ENCODE results near the gene STMND1. TPM values are rescaled to one million over a fixed set of nuclear protein-coding genes. Genes with fewer than 3 reads are reported as not detected.

STMND1 gene
- polyA plus RNA-seq, 1 experiment = not detected

DNA sequence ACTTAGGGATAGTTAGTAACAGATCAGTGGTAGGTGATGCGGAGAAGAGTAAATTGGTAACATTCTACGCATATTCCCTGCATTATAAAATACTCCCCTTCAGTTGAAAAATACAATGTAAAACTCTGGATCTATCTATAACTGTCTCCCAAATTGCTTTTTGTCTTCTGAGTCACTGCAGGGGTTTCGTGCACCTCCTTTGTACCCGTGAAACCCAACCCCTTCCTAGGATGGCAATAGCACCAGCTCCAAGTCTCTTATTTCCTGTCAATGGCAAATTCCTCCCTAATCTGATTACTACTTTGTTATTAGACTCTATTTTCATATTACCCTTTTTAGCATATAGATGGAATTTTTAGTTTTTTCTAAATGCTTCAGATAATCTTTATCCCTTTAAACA is 20.6 kb upstream of the STMND1 start:
- no peak overlapping the region for H3K27ac ChIP-seq (ENCODE audit: low read depth, low read length)
- ChIA-PET POLR2A (no interaction called here), CTCF (interaction anchor here (0.6 kb wide), 1 partner anchor 26 kb away, joined by 4 read pairs; no protein-coding TSS in a partner anchor)
- no peak overlapping the region for H3K4me3 ChIP-seq (ENCODE audit: low read depth, low read length)
- H3K9me3 ChIP-seq (ENCODE audit: control insufficient read depth, insufficient read depth, low read length) = peaks cover 1% of the 10 kb centered on the region; the same call in 1 of the 2 replicates
- no peak for DNase-seq (ENCODE audit: low read depth, low spot score)
- H3K27me3 ChIP-seq (ENCODE audit: control insufficient read depth, insufficient read depth, low read length) = no peaks in the 10 kb centered on the region
- TF ChIP-seq, protein P1, sequence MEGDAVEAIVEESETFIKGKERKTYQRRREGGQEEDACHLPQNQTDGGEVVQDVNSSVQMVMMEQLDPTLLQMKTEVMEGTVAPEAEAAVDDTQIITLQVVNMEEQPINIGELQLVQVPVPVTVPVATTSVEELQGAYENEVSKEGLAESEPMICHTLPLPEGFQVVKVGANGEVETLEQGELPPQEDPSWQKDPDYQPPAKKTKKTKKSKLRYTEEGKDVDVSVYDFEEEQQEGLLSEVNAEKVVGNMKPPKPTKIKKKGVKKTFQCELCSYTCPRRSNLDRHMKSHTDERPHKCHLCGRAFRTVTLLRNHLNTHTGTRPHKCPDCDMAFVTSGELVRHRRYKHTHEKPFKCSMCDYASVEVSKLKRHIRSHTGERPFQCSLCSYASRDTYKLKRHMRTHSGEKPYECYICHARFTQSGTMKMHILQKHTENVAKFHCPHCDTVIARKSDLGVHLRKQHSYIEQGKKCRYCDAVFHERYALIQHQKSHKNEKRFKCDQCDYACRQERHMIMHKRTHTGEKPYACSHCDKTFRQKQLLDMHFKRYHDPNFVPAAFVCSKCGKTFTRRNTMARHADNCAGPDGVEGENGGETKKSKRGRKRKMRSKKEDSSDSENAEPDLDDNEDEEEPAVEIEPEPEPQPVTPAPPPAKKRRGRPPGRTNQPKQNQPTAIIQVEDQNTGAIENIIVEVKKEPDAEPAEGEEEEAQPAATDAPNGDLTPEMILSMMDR (IDR thresholded peaks at IDR 0.05; ENCODE audit: low read depth, low read length) = no peak

DNA sequence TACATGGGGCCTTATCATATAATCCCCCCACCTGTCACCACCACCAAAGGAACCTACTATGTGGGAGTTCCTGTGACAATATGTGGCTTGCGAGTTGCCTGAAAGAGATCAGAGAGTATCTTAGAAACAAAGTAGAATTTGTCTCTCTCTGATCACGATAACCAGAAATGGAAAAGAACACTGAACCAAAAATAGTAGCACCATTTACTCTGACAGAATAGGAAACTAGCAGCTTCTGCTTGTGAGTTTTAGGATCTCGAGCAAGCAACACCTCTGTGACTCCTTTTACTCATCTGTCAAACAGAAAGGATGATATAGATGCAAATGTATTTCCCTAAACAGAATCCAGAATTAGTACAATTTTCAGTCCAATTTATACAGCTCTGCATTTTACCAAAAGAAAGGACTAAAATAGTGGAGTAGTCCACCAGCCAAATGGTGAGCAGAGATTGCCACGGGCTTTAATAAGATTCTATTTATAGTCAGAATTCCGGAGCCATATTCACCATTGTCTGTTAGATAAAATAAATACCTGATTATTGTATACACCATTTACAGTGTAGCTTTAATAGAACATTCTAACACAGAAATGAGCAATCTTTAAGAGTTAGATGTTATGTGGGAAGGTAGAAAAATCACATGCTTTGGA is 19.9 kb upstream of the STMND1 start:
- Histone ChIP-seq H3K27me3 (ENCODE audit: control insufficient read depth, insufficient read depth, low read length) (no peaks in the 10 kb centered on the region), H3K27ac (ENCODE audit: low read depth, low read length) (no peak overlapping the region), H3K4me3 (ENCODE audit: low read depth, low read length) (no peak overlapping the region), H3K9me3 (ENCODE audit: control insufficient read depth, insufficient read depth, low read length) (no peaks in the 10 kb centered on the region)
- TF ChIP-seq, protein P1 (IDR thresholded peaks at IDR 0.05; ENCODE audit: low read depth, low read length) = no peak
- ChIA-PET POLR2A (no interaction called here), CTCF (interaction anchor here (0.6 to 1.1 kb wide), 2 partner anchors 27 to 796 kb away, joined by 3 to 4 read pairs; no protein-coding TSS in a partner anchor)
- no peak for DNase-seq (ENCODE audit: low read depth, low spot score)

DNA sequence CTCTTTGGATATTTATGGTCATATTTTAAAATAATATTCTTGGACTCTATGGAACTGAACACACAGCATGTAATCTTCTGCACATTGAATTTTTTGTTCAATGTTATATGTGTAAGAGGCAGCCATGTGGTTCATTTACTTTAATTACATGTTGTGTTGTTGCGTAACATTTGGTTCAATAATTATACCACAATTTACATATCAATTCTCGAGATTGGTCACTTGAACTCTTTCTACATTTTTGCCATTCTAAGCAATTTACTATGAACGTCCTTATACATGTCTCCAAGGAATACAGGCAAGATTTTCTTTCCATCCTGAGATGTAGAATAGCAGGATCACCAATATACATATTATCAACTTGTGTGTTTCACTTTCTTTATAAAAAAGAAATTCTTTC is 18.5 kb upstream of the STMND1 start:
- Histone ChIP-seq H3K27me3 (ENCODE audit: control insufficient read depth, insufficient read depth, low read length) (no peaks in the 10 kb centered on the region), H3K4me3 (ENCODE audit: low read depth, low read length) (no peak overlapping the region), H3K27ac (ENCODE audit: low read depth, low read length) (no peak overlapping the region), H3K9me3 (ENCODE audit: control insufficient read depth, insufficient read depth, low read length) (no peaks in the 10 kb centered on the region)
- CTCF ChIA-PET = interaction anchor here (1.0 to 1.1 kb wide), 3 partner anchors 16 to 797 kb away, joined by 3 read pairs; no protein-coding TSS in a partner anchor
- TF ChIP-seq, protein P1 (IDR thresholded peaks at IDR 0.05; ENCODE audit: low read depth, low read length) = no peak
- POLR2A ChIA-PET = no interaction called here
- no peak for DNase-seq (ENCODE audit: low read depth, low spot score)

DNA sequence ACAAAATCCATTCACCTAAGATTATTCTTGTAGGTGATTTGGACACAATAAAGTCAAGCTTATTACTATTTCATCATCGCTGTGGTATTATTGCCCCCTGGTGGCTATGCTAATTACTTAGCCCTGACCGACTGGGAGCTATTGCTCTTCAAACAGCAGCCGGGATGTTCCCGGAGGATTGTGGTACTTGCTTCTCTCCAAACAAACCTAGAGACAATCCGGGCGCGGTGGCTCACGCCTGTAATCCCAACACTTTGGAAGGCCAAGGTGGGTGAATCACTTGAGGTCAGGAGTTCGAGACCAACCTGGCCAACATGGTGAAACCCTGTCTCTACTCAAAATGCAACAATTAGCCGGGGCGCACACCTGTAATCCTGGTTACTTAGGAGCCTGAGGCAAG is 15.4 kb upstream of the STMND1 start:
- CTCF ChIA-PET = interaction anchor here (0.6 to 5.8 kb wide), 40 partner anchors 10 to 800 kb away, joined by 3 to 98 read pairs (median 4); partner anchors contain the start of gene ATXN1
- Histone ChIP-seq H3K4me3 (ENCODE audit: low read depth, low read length) (no peak overlapping the region), H3K27me3 (ENCODE audit: control insufficient read depth, insufficient read depth, low read length) (no peaks in the 10 kb centered on the region), H3K27ac (ENCODE audit: low read depth, low read length) (no peak overlapping the region), H3K9me3 (ENCODE audit: control insufficient read depth, insufficient read depth, low read length) (no peaks in the 10 kb centered on the region)
- DNase-seq (ENCODE audit: low read depth, low spot score) = peak; percentile 50
- POLR2A ChIA-PET = interaction anchor here (0.5 to 1.0 kb wide), 3 partner anchors 53 to 324 kb away, joined by 3 to 5 read pairs (median 5); no protein-coding TSS in a partner anchor
- TF ChIP-seq, protein P1 (IDR thresholded peaks at IDR 0.05; ENCODE audit: low read depth, low read length) = peak; percentile 74

DNA sequence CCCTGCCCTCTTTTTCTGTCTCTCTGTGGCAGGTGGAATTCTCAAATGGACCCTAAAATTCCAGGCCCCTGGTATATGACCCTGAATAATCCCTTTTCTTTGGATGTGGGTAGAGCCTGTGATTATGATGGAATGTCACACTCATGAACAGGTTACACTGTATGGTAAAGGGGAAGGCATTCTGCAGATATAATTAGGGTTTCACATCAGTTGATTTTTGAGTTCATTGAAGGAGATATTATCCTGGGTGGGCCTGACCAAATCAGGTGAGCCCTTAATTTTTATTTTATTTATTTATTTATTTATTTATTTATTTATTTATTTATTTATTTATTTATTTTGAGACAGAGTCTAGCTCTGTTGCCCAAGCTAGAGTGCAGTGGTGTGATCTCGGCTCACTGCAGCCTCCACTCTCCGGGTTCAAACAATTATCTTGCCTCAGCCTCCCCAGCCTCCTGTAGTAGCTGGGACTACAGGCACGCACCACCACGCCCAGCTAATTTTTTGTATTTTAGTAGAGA is 13.7 kb upstream of the STMND1 start:
- POLR2A ChIA-PET = interaction anchor here (0.6 kb wide), 1 partner anchor 306 kb away, joined by 4 read pairs; the partner anchor contains the start of gene CAP2
- Histone ChIP-seq H3K27me3 (ENCODE audit: control insufficient read depth, insufficient read depth, low read length) (no peaks in the 10 kb centered on the region), H3K4me3 (ENCODE audit: low read depth, low read length) (no peak overlapping the region), H3K9me3 (ENCODE audit: control insufficient read depth, insufficient read depth, low read length) (no peaks in the 10 kb centered on the region), H3K27ac (ENCODE audit: low read depth, low read length) (no peak overlapping the region)
- DNase-seq (ENCODE audit: low read depth, low spot score) = no peak
- CTCF ChIA-PET = interaction anchor here (0.7 to 5.8 kb wide), 5 partner anchors 8 to 771 kb away, joined by 3 to 98 read pairs (median 5); partner anchors contain the start of gene ATXN1
- TF ChIP-seq, protein P1 (IDR thresholded peaks at IDR 0.05; ENCODE audit: low read depth, low read length) = no peak
